Brain pericyte (primary cell): ENCODE data around the gene DNAJC4.

Experiments used
- DNase-seq: peaks from one replicate; pipeline ENCODE4 v3.0.0-alpha.2; 2012; ENCODE audit warnings: low read depth, low spot score

The DNAJC4 gene

DNA sequence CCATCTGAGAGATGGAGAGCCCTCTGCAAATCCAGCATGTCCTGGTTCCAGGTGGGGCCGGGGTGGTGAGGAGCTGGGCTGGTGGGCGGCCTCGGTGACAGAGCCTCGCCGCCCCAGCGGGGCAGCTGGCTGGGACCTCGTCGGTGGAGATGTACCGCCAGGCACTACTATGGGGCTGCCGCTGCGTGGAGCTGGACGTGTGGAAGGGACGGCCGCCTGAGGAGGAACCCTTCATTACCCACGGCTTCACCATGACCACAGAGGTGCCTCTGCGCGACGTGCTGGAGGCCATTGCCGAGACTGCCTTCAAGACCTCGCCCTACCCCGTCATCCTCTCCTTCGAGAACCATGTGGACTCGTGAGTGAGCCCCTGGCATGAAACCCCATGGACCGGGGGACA lies 28.0 kb downstream of the DNAJC4 start:
- no peak for DNase-seq

DNA sequence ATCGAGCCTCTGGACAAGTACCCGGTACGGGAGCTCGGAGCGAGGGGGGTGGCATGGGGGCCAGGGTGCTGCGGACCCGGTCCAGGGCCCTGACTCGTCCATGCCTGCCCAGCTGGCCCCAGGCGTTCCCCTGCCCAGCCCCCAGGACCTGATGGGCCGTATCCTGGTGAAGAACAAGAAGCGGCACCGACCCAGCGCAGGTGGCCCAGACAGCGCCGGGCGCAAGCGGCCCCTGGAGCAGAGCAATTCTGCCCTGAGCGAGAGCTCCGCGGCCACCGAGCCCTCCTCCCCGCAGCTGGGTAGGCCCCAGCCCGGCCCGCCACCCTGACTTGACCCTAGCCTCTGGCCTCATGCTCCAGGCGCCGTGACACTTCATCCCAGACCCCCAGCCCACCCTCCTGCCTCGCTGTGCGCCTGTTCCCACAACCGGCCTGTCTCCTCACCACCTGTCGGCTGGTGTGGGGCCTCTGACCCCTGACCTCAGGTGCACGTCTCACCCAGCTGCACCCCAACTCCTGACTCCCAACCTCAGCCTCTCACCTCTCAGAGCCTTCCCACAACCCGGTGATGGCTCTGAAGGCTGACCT lies 28.7 kb downstream of the DNAJC4 start:
- no peak for DNase-seq

DNA sequence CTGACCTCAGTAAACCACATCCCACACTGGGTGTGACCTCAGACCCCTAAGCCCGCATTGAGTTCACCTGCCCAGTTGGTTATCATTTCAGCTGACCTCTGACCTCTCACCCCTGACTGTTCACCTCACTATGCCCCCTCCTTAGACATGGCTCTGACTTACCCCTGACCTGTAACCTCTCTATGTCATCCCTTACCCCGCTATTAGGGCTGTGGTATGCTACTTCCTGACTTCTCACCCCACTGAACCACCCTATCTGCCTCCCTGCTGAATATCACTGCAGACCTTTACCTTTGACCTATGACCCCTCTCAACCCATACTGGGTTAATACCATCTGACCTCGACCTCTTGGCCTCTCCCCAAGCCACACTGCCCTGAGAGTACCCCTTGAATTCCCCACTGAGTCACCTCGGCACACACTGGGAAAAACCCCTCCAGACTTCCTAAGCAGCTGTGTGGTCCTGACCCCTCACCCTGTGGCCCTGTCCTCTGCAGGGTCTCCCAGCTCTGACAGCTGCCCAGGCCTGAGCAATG lies 29.3 kb downstream of the DNAJC4 start:
- no peak for DNase-seq

DNA sequence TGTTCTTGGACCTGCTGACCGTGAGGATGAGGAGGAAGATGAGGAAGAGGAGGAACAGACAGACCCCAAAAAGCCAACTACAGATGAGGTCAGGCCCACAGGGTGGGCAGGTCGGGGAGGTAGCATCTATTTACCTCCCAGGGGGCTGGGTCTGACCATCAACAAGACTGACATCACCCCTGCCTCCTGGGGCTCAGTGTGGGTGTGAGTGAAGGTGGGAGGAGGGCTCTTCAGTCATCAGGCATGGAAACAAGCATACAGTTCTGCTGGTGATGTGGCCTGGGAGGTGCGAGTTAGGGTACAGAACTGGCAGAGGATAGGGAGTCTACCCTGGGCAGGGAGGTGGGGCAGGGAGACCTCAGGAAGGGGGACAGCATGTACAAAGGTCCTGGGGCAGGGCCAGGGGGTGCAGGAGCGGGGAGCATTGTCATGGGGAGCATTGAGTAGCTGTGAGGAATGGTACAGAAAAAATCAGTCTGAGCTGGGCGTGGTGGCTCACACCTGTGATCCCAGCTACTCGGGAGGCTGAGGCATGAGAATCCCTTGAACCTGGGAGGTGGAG lies 29.9 kb downstream of the DNAJC4 start:
- DNase-seq = no peak

DNA sequence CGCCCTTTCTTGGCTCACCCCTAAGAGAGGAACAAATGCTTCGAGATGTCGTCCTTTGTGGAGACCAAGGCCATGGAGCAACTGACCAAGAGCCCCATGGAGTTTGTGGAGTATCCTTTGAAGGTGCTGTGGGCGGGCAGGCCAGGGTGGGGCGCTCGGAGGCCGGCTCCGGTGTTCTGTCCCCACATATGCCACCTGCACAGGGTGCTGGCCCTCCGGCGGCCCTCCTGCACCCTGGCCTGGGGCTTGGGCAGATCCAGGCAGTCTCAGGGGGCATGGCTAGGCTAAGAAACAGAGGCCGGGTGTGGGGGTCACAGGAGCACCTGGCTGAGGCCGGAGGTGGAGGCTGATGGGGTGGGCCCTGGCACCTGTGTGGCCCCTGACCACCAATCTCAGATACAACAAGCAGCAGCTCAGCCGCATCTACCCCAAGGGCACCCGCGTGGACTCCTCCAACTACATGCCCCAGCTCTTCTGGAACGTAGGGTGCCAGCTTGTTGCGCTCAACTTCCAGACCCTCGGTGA lies 31.3 kb downstream of the DNAJC4 start:
- DNase-seq = no peak

DNA sequence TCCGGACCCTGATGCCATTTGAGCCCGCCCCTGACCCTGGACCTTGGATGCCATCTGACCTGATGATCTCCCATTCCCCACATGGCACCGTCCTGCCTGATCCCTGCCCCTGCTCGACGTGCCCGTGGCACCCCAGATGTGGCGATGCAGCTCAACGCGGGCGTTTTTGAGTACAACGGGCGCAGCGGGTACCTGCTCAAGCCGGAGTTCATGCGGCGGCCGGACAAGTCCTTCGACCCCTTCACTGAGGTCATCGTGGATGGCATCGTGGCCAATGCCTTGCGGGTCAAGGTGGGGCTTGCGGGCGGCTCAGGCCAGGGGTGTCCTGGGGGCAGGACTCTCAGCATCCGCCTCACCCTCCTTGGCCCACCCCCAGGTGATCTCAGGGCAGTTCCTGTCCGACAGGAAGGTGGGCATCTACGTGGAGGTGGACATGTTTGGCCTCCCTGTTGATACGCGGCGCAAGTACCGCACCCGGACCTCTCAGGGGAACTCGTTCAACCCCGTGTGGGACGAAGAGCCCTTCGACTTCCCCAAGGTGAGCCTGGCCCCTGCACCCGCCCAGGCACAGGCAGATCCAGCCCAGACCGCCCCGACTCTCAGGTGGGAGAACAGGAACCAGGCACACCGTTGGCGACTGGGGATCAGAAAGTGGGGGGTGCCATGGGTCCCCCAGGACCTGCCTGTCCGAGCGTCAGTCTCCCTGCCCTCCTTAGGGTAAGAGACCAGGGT lies 32.1 kb downstream of the DNAJC4 start:
- no peak for DNase-seq

DNA sequence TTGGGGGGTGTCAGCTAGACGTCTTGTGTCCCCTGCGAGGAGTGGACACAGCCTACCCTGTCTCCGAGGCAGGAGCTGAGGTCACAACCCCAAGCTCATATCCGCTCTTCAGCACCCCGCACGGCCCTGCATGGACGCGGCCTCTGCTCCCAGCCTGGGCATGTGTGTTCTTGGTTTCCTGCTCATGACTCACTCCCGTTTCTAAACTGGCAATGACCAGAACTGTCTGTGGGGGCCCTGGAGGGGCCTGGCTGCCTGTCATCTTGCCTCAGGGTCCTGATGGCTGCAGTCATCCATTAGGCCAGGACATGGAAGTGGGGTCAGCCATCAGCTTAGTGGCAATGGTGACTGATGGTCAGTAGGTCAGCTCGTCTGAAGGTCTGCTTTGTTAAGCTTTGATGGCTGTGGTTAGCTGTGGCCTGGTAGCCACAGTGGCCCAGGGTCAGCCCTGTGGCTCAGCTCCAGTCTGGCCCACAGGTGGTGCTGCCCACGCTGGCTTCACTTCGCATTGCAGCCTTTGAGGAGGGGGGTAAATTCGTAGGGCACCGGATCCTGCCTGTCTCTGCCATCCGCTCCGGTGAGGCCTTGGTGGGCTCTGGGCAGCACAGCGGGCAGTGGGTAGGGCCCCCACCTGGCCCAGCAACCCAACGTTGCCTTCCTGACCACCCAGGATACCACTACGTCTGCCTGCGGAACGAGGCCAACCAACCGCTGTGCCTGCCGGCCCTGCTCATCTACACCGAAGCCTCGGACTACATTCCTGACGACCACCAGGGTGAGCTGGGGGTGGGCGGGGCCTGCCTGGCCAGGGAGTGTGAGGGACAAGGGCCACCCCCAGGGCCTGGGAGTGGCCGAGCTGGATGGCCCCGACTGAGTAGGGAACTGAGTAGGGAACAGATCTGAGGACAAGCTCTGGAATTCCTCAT lies 32.9 kb downstream of the DNAJC4 start:
- DNase-seq = no peak

DNA sequence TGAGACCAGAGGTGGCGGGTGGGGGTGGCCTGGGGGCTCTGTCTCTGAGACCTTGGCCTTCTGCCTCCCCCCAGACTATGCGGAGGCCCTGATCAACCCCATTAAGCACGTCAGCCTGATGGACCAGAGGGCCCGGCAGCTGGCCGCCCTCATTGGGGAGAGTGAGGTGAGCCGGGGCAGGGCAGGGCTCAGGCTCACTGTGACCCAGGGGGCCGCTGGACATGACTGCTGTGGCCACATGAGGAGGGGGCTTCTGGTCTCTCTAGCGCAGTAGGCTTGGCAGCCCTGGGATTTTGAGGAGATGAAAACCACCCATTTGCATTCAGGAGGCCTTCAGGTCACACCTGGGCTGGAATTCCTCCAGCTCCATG lies 33.6 kb downstream of the DNAJC4 start:
- no peak for DNase-seq

DNA sequence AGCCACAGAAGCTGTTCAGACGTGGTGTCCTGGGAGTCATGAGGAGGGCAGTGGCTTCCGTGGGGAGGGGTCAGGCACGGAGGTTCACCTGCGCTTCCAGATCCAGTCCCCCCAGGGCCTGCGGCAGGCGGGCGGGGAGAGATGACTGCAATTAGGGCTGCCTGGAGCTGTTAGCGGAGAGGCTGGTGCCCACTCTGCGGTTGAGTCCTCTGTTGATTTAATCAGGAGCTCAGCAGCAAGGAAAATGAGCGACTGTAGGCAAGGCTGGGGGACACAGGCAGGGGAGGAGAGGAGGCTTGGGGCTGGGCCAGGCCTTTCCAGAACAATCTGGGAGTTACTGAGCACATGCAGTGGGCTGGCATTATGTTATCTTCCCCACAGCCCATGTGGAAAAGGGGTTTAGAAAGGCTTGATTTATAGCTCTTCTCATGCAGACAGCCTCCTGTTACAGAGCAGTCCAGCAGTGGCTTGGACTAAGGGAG lies 34.1 kb downstream of the DNAJC4 start:
- no peak for DNase-seq

DNA sequence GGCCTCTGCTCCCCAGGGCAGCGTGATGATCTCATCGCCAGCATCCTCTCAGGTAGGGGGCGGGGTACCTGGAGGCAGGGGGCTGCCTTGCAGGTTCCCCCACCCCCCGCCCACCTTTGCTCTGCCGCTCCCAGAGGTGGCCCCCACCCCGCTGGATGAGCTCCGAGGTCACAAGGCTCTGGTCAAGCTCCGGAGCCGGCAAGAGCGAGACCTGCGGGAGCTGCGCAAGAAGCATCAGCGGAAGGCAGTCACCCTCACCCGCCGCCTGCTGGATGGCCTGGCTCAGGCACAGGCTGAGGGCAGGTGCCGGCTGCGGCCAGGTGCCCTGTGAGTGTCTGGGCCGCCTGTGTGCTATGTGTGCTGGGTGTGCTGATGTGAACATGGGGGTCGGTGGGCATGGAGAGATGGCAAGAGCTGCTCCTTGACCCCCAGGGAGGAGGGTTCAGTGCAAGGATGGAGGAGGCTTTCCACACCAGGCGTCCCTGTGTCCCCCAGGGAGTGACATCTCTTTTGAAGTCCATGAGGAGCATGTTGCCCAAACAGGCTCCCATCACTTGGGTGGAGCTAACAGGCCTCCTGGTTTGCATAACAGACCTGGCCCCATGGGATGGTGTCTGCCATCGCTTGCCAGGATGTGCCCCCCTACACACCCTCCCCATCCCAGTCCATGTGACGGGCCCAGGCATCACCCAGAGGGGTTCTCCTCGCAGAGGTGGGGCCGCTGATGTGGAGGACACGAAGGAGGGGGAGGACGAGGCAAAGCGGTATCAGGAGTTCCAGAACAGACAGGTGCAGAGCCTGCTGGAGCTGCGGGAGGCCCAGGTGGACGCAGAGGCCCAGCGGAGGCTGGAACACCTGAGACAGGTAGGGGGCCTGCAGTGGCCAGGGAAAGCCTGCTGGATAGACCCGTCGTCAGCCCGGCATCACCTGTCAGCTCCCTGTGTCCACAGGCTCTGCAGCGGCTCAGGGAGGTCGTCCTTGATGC lies 35.1 kb downstream of the DNAJC4 start:
- DNase-seq = no peak

DNA sequence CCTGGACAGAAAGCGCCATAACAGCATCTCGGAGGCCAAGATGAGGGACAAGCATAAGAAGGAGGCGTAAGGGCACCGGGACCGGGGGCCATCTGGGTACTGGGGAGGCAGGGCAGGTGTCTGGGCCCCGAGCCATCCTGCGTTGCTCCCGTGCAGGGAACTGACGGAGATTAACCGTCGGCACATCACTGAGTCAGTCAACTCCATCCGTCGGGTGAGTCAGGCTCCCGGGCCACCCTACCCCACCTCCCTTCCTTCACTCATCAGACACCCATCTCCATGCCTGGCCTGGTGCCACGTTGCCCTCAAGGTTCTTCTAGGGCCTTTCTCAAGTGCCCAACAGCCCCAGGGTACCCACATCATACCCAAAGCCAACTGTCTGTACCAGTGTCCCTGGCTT lies 36.0 kb downstream of the DNAJC4 start:
- no peak for DNase-seq

DNA sequence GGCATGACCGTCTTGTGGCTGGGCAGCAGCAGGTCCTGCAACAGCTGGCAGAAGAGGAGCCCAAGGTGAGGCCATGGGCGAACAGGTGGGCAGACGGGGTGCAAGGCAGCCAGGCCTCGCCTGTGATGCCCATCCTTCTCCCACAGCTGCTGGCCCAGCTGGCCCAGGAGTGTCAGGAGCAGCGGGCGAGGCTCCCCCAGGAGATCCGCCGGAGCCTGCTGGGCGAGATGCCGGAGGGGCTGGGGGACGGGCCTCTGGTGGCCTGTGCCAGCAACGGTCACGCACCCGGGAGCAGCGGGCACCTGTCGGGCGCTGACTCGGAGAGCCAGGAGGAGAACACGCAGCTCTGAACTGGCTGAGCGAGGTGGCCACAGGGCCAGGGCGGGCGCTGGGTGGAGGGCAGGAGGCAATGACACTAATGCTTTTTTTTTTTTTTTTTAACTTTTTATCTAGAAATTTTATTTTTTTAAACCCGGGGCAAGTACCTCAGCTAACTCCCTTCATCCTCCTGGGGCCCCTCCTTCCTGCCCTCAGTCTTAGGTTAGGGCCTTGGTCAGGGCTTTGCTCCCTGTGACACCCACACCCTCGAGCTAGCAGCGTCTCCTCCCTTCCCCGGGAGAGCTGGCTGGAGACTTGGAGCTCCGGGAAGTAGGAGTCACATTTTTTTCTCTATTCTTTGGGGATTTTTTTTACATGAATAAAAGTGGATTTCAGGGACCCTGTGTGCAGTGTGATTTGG lies 37.0 kb downstream of the DNAJC4 start:
- no peak for DNase-seq

DNA sequence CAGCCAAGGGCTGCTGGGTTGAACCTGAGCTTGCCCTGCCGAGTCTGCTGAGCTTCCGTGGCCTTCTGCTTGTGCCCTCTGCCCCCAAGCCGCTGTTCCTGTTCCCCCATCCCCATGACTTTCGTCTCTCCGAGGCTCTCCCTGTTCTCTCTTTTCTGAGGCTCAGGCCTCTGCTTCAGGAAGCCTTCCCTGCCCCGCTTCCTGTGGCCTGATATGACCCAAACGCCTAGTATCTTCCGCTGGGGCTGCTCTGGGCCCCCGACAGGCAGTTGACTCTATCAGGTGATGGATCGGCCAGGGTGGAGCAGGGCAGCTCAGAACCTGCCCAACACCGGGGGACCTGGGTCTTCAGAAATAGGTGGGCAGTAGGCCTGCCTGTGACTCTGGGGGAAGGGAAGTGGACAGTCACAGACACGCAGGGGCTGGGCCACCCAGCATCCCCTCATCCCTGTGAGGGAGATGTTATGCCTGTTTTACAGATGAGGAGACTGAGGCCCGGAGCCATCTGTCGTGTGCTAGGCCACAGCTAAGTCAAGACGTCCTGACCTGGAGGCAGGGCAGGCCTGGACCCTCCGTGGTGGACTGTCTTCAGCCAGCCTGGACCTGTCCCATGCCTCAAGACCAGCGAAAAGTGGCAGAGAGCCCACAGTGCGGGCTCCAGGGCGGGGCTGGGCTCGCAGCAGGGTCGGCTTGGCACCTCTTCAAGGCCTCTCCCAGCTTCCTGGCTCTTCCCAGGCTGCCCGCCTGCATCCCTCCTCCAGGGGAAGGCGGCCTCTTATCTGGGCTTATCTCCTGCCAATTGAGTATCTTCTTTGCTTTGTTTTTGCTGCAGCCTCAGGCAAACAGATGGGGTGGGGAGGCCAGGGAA lies 37.9 kb downstream of the DNAJC4 start:
- DNase-seq = no peak

DNA sequence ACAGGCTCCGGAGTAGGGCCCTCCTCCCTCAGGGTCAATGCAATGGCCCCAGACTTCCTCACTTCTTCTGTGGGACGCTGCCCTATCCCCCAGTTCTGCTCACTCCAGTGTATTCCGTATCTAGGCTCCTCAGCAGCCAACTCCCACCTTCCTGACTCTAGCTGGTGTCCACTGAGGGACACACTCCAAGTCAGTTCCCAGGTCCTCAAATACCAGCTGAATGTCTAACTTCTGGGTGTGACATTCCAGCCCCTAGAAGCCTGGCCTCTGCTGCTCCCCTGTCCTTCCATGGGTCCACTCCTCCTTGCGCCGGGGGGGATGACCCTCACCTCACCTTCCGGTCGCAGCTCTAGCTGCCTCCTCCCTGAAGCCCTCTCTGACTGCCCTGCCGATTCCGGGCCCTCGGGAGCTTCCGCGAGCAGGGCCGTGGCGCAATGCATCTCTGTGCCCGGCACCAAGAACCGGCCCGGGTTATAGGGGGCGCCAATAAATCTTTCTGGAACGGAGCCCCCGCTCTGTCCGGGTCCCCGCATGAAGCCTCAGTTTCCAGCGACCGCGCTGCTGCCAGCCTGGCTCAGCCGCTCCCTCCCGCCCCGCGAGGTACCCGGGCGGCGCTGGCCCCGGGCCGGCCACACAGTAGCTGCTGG lies 38.7 kb downstream of the DNAJC4 start:
- no peak for DNase-seq

DNA sequence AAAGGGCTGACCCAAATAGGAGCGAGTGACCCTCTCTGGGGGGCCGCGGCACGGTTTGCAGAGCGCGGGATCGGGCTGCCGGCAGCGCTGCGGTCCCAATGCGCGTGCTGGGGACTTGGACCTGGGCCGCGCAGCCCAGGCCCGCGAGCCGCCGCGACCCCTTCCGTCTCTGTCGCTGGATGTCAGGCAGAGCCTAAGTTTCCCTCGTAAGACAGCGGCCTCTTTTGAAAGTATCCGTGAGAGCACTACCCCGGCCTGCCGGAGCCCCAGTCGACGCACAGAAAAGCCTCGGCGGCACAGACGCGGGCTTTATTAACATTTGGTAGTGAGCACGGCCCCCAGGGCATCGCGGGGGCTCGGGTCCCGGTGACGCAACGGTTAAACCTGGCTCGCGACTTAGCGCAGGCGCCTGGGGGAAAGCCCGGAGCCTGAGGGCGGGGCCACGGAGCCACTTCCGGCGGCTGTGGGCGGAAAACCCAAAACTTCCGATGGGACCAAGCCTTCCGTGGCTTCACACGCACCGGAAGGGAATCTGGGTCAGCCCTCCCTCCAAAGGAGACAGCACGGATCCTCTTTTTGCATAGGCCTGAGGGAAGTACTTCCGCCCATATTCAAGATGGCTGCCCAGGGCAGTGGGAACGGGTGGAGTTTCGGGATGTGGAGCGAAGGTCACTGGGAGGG lies 39.3 kb downstream of the DNAJC4 start:
- peak; percentile 99 for DNase-seq

DNA sequence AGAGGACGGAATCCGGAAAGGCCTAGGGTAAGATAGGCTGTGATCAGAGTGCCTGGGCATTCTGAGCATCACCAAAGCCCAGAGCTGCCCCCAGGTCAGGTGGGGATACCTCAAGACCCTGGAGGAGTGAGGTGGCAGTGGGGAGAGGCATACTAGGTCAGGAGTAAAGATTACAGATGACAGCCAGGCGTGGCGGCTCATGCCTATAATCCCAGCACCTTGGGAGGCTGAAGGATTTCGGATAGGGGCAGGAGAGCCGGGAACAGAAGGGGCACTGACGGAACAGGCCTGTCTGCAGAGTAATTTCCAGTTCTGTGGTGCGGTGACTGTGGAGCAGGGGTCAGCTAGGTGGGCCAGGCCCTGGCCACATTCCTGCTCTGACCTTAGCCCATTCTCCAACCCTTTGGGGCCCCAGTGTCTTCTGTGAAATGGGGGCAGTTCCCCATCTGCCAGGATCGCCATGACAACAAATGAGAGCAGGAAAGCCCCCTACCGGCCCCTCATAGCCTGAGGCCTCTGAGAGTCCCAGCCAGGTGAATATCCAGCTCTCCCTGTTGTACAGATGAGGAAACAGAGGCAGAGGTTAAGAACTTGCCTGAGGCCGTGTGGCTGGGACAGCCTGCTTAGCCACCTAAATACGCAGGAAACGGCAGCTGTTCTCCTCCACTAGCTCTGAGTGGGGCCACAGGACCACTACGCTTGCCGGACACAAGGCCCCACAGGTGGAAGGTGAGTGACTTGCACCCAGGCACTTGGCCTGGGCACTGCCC lies 44.9 kb downstream of the DNAJC4 start:
- DNase-seq = no peak

DNA sequence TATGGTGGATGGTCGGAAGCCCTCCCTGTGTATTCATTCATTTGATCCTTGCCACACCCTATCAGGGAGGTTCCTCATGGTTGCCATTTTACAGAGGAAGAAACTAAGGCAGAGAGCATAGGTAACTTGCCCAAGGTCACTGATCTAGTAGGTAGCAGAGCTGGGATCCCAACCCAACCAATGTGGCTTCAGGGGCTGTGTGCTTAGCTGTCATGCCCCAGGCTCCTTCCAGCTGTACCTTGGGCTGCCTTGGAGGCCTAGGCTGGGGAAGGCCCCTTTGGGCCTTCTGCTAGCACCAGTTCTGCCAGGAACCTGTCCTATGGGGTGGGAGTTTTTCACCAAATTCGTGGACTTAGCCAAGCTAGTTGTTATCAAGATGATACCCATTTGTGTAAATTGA lies 45.5 kb downstream of the DNAJC4 start:
- no peak for DNase-seq
